ENCODE results near the gene COL11A2. TPM values are rescaled to one million over a fixed set of nuclear protein-coding genes. Genes with fewer than 3 reads are reported as not detected.

Gene COL11A2
- total RNA-seq = 1.3 and 1.7 TPM in 2 replicates
- 0.49 and 0.65 TPM in 2 replicates for polyA plus RNA-seq
- polyA plus RNA-seq (2011; cell fraction: cytosol; rRNA removed) = 0.13 and 0.24 TPM in 2 replicates
- 6.2 and 7.2 TPM in 2 replicates for polyA plus RNA-seq (2011; cell fraction: nucleus; rRNA removed)
- polyA plus RNA-seq (2012) = 0.71 and 0.84 TPM in 2 replicates
- 0.29 and 0.36 TPM in 2 replicates for polyA minus RNA-seq
- not detected for polyA minus RNA-seq (2011; cell fraction: cytosol; rRNA and poly(A)+ RNA removed)
- 0.43 and 1.3 TPM in 2 replicates for polyA minus RNA-seq (2011; cell fraction: nucleus; rRNA and poly(A)+ RNA removed)
- percentile 16 among the genes with signal in this experiment for Bru-seq, nascent RNA
- BruChase-seq, experiment 1, labeled RNA remaining after a 6-hour chase = percentile 52 among the genes with signal in this experiment
- percentile 30 among the genes with signal in this experiment for BruChase-seq, experiment 2, labeled RNA remaining after a 2-hour chase
- long read RNA-seq, partial matches to known transcripts = 2 of 2 reads
- long read RNA-seq, other reads (novel, unspliced or antisense) = 0 of 2 reads

- dilution Hi-C loops (cut with MboI; ENCODE audit: extremely low pct_ligation_motif_present, low sequenced_read_pairs) (no loop called here), intact Hi-C loops (cut with micrococcal nuclease) (no loop called here)
- no peak within 1 kb of the TSS for H2AFZ ChIP-seq (ENCODE audit: low read depth, low read length)
- ChIA-PET CTCF (no interaction called here), POLR2A (no interaction called here)
- FAIRE-seq = no peak
- H3K4me2 ChIP-seq (ENCODE audit: insufficient read depth, low read length) = peak within 1 kb of the TSS; percentile 51
- H3K27ac ChIP-seq (ENCODE audit: insufficient read depth, low read depth, low read length) = no peak within 1 kb of the TSS
- no peaks in the 10 kb centered on the region for H4K20me1 ChIP-seq (replicated peaks; ENCODE audit: control insufficient read depth, extremely low read depth, insufficient read depth, low read length)
- no peak for DNase-seq (ENCODE audit: low read depth, low spot score)
- peak within 1 kb of the TSS in 2 of 3 experiments; percentile 16 to 19 for H3K4me3 ChIP-seq (replicated peaks in 1 of 3; ENCODE audit: insufficient read depth in 1 of 3, low read depth in 1 of 3, low read length in 3 of 3)
- TF ChIP-seq EZH2 (IDR thresholded peaks at IDR 0.05; ENCODE audit: borderline replicate concordance, low read depth, low read length, severe bottlenecking) (peak; percentile 77), POLR2AphosphoS5 (IDR thresholded peaks at IDR 0.05; ENCODE audit: insufficient read depth, low read depth, low read length) (no peak)
- no peaks in the 10 kb centered on the region for H3K9me3 ChIP-seq (replicated peaks; ENCODE audit: control insufficient read depth, insufficient read depth, low read length)
- no peaks in the 10 kb centered on the region for H3K9me1 ChIP-seq (replicated peaks; ENCODE audit: control insufficient read depth, extremely low read depth, insufficient read depth, low read length)
- H3K4me1 ChIP-seq (ENCODE audit: control insufficient read depth, extremely low read depth, insufficient read depth, low read length) = peaks cover 6% of the 10 kb centered on the region
- H3K9ac ChIP-seq (replicated peaks; ENCODE audit: extremely low read depth, insufficient read depth, low read length) = no peak within 1 kb of the TSS
- H3K27me3 ChIP-seq (ENCODE audit: control insufficient read depth in 2 of 2, insufficient read depth in 2 of 2, low read length in 2 of 2) = peaks cover 21% of the 10 kb centered on the region in 2 experiments
- H3K79me2 ChIP-seq (ENCODE audit: control insufficient read depth, insufficient read depth, low read length) = no peaks in the 10 kb centered on the region
- no TSS peak for BruUV-seq (replicated peaks)
- H3K36me3 ChIP-seq (ENCODE audit: control insufficient read depth in 2 of 2, extremely low read depth in 1 of 2, insufficient read depth in 2 of 2, low read length in 2 of 2) = peaks cover 0 to 28% of the 10 kb centered on the region in 2 experiments
These were observed at the start of gene COL11A2 for GRCh38 chr6:33192105-33192646. Gene COL11A2, minus strand, starts transcription at chr6:33192467. Its CDS starts 227 bp downstream, at chr6:33192240.

GRCh38 chr6:33241968-33242367, 49.7 kb upstream of the COL11A2 start:
- POLR2A ChIA-PET = no interaction called here
- dilution Hi-C loops (cut with MboI; ENCODE audit: extremely low pct_ligation_motif_present, low sequenced_read_pairs) (no loop called here), intact Hi-C loops (cut with micrococcal nuclease) (loop anchor here (10.0 kb wide), 1 partner anchor 357 kb away; no protein-coding TSS in a partner anchor)
- H3K79me2 ChIP-seq (ENCODE audit: control insufficient read depth, insufficient read depth, low read length) = no peaks in the 10 kb centered on the region
- H3K27ac ChIP-seq (ENCODE audit: insufficient read depth, low read depth, low read length) = no peak overlapping the region
- TF ChIP-seq CTCF (IDR thresholded peaks at IDR 0.05; ENCODE audit: extremely low read depth in 1 of 2, insufficient read depth in 1 of 2, low read depth in 1 of 2, low read length in 2 of 2) = no peak
- no peak for TF ChIP-seq POLR2A (IDR thresholded peaks at IDR 0.05; ENCODE audit: low read depth, low read length)
- TF ChIP-seq POLR2AphosphoS5 (IDR thresholded peaks at IDR 0.05; ENCODE audit: insufficient read depth, low read depth, low read length) = no peak
- no peak for TF ChIP-seq GATA2 (IDR thresholded peaks at IDR 0.05; ENCODE audit: insufficient read depth, insufficient read length, low read depth, low read length)
- no peak for TF ChIP-seq EZH2 (IDR thresholded peaks at IDR 0.05; ENCODE audit: borderline replicate concordance, low read depth, low read length, severe bottlenecking)
- TF ChIP-seq FOS (IDR thresholded peaks at IDR 0.05; ENCODE audit: borderline replicate concordance, insufficient read depth, low read length) = no peak
- TF ChIP-seq MAX (IDR thresholded peaks at IDR 0.05; ENCODE audit: insufficient read depth, insufficient read length) = no peak
- TF ChIP-seq JUN (IDR thresholded peaks at IDR 0.05; ENCODE audit: borderline replicate concordance, insufficient read depth, insufficient read length, low read depth) = no peak
- TF ChIP-seq MYC (IDR thresholded peaks at IDR 0.05; ENCODE audit: low read depth, low read length) = no peak
- no peaks in the 10 kb centered on the region for H4K20me1 ChIP-seq (replicated peaks; ENCODE audit: control insufficient read depth, extremely low read depth, insufficient read depth, low read length)
- no TSS peak for BruUV-seq (replicated peaks)
- H3K9me1 ChIP-seq (replicated peaks; ENCODE audit: control insufficient read depth, extremely low read depth, insufficient read depth, low read length) = no peaks in the 10 kb centered on the region
- no peak for DNase-seq (ENCODE audit: low read depth, low spot score)
- H3K4me2 ChIP-seq (ENCODE audit: insufficient read depth, low read length) = no peak overlapping the region
- no peak for FAIRE-seq
- peaks cover 17 to 22% of the 10 kb centered on the region in 2 experiments for H3K27me3 ChIP-seq (ENCODE audit: control insufficient read depth in 2 of 2, insufficient read depth in 2 of 2, low read length in 2 of 2)
- H3K9ac ChIP-seq (replicated peaks; ENCODE audit: extremely low read depth, insufficient read depth, low read length) = no peak overlapping the region
- H3K36me3 ChIP-seq (ENCODE audit: control insufficient read depth in 2 of 2, extremely low read depth in 1 of 2, insufficient read depth in 2 of 2, low read length in 2 of 2) = no peaks in the 10 kb centered on the region
- no peaks in the 10 kb centered on the region for H3K9me3 ChIP-seq (replicated peaks; ENCODE audit: control insufficient read depth, insufficient read depth, low read length)
- H3K4me1 ChIP-seq (ENCODE audit: control insufficient read depth, extremely low read depth, insufficient read depth, low read length) = no peaks in the 10 kb centered on the region
- H2AFZ ChIP-seq (ENCODE audit: low read depth, low read length) = no peak overlapping the region
- no peak overlapping the region for H3K4me3 ChIP-seq (replicated peaks in 1 of 3; ENCODE audit: insufficient read depth in 1 of 3, low read depth in 1 of 3, low read length in 3 of 3)
- CTCF ChIA-PET = interaction anchor here (1.1 kb wide), 1 partner anchor 82 kb away, joined by 3 read pairs; no protein-coding TSS in a partner anchor

All from endothelial cell of umbilical vein (primary cell).